HG03064 (cell line): ENCODE results near the gene PTGR1.
"Not testable (repeated sequence)": the region's sequence is repeated elsewhere in the genome, so short reads cannot be mapped to it uniquely, and the experiment has no call there.

ENCODE experiments used
- ATAC-seq: cut with Tn5 transposase; IDR thresholded peaks from one replicate; pipeline ENCODE4 v1.9.1; 2021; ENCODE audit warnings: low read depth; ENCODE audit not compliant: unreplicated experiment

PTGR1 gene

DNA sequence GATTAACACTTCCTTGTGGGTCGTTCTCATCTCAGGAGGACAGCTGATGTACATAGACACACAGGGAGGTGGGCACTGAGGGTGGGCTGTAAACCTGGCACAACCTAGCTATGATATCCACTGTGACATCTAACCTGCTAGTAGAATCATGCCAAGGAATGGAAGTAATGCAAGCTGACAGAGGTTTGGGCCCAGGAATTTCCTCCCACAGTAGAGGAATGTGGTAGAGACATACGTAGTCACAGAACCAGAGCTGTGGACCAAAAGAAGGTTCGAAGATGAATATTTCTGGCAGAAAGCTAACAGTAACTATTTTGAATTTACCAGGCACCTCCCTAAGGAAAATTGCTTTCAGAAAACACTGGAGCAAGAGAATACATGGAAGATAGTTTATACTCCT, 16.5 kb upstream of the PTGR1 start:
- ATAC-seq = no peak

DNA sequence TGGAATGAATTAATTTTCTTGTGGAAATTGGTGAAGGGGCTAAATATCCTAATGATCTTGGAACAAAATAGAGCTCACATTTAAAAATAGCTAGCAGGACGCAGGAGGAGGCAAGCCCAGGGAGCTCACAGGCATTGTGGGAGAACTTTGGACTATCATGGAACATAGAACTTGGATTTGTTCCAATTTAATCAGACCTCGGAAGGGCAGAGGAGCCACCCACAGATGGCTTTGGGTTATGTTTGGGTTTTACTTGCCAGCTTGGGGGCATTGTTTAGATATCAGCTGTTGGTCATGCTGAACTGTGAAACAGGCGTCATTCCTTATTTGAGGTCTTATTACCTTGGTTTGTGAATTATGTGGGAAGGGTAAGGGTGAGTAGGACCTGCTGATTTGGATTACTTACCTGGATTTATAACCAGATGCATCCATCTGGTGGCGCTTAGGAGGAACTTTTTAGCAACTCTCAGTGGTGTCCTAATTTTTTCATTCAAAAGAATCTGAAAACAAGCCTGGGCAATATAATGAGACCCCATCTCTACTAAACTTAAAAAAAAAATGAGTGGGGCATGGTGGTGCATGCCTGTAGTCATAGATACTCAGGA, 14.1 kb upstream of the PTGR1 start:
- ATAC-seq = no peak

DNA sequence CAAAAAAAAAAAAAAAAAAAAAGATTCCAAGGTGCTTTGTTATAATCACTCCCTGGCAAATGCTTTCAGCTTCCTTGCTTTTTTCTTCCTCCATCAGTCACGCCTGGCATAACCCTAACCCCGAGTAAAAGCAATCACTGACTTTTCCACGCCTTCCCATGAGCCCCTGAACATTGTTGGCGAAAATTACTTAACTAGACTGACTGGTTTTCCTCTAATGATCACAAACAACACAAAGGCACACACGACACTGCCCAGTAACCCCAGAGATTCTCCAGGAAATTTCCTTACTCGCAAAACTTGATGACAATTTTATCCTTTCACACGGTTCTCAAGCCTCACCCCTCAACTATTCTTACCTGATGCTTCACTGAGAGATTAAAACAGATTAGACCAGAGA, 11.4 kb upstream of the PTGR1 start:
- no peak for ATAC-seq

DNA sequence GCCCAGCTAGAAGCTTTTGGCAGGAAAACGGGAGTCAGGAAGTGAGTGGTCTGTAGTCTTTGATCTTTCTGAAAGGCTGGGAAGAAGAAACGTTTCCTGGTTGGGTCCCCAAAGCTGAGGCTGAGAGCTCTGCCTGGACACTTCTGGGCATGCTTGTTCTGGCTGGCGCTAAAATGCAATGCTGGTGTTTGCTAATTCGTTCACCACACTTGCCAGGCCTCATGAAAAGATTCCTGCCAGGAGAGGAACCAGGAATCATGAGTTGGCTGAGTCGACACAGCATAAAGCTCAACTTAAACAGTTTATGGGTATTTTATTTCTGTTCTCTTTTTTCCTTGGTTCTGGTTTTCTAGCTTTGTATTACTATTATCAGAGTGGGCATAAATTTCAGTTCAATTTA, 10.7 kb upstream of the PTGR1 start:
- no peak for ATAC-seq

DNA sequence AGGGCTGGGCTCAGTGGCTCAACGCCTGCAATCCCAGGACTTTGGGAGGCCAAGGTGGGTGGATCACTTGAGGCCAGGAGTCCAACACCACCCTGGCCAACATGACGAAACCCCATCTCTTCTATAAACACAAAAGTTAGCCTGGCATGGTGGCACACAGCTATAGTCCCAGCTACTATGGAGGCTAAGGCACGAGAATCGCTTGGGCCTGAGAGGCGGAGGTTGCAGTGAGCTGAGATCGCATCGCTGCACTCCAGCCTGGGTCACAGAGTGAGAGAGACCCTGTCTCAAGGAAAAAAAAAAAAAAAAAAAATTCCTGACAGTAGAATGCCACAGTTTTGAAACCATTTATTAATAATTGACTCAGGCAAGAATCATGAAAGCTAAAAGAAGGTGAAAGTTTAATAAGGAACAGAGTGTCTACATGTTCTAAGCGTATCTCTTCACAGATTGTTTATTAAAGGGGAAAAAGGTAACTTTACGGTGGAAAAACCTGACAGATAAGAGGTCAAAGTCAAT, 5.7 kb upstream of the PTGR1 start:
- no peak for ATAC-seq

DNA sequence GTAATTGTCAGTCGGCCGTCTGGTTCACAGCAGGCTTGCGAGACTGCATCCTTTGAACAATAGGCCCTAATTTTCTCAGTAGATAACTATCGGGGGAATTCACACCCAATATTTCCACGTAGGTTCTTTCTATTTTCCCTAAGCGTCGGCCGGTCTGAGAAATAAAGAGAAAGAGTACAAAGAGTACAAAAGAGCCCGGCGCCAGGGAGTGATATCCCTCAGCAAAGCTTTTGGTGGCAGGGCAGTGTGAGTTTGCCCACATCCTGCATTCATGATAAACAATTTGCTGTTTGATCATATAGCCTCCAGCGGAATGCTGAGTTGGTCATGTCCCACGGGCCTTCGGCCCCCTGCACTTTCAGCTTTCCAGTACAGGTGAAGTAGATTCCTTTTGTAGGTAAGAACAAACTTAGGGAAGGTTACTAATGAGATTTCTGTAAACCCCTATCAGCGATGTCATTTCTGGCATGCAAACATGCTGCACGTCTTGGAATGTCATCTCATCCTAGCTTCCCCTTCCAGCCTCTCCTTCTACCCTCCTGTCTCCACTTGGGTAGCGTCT, 4.7 kb upstream of the PTGR1 start:
- no peak for ATAC-seq

DNA sequence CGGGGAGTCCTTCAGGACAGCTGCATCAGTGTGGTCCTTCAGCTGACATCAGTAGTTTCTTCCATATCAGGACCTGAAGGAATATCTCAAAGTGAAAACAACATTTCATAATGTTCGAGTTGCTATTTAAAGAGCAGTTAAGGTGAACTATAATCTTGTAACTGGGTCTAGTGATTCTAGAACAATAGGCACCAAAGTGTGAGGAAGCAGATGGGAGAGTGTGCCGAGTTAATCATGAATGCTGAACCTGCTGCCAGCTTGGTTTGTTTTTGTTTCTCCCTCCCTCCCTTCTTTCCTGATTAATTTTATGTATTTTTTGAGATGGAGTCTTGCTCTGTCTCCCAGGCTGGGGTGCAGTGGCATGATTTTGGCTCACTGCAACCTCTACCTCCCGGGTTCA, 3.6 kb upstream of the PTGR1 start:
- no peak for ATAC-seq

DNA sequence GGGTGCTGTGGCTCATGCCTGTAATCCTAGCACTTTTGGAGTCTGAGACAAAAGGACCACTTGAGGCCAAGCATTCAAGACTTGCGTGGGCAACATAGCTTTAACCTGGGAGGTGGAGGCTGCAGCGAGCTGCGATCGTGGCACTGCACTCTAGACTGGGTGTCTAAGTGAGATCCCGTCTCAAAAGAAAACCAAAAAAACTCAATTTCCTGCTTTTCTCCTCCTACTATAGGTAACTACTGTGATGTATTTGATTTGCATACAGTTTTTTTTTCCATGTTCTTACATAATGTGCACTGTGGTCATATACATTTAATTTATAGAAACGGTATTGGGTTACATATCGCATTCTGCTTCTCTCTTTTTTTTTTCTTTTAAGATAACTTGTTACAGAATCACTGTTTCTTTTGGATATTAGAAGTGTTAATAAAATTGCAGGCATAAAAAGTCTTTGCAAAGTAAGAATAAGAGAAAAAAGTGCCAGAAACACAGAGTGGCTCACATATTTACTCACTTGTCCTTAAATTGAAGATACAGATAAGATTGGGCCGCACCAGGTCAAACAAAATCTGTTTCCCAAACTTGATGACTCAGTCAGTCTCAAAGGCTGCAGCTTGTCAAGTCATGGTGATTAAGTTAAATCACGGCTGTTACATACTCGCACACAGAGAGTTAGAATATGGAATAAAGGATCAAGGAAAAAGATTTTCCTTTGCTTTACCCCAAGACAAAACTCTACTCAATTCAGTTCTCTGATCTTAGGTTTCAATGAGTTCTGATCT, 2.0 kb upstream of the PTGR1 start:
- no peak for ATAC-seq

DNA sequence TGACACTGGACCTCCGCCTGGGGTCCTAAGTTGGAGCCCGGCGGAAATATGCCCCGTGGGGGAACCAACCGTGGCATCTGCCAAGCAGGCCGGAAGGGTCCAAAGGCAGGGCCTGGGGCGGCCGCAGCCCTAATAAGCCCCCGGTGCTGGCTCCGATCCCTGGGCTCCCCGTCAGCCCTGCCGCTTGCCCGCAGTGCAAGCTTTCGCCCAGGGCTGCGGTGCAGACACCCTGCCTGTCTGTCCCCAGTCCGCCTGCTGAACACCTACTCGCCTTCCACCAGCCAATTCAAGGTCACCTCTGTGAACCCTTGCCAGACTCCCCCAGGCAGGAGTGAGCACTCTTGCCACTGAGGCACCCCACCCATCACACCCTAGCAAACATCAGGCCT, 502 bp upstream of the PTGR1 start:
- no peak for ATAC-seq

DNA sequence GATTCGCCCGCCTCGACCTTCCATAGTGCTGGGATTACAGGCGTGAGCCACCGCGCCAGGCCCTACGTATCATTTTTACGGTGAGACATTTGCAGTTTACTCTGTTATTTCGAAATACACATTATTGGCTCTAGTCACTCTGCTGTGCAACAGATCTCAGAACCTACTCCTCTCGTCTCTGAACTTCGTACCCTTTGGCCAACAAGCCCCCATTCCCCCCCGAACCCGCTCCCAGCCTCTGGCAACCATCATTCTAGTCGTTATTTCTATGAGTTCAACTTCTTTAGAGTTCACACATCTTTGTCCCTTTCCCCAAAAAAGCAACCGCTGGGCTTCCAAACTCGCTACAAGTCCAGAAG, 735 bp downstream of the PTGR1 start:
- ATAC-seq = no peak

DNA sequence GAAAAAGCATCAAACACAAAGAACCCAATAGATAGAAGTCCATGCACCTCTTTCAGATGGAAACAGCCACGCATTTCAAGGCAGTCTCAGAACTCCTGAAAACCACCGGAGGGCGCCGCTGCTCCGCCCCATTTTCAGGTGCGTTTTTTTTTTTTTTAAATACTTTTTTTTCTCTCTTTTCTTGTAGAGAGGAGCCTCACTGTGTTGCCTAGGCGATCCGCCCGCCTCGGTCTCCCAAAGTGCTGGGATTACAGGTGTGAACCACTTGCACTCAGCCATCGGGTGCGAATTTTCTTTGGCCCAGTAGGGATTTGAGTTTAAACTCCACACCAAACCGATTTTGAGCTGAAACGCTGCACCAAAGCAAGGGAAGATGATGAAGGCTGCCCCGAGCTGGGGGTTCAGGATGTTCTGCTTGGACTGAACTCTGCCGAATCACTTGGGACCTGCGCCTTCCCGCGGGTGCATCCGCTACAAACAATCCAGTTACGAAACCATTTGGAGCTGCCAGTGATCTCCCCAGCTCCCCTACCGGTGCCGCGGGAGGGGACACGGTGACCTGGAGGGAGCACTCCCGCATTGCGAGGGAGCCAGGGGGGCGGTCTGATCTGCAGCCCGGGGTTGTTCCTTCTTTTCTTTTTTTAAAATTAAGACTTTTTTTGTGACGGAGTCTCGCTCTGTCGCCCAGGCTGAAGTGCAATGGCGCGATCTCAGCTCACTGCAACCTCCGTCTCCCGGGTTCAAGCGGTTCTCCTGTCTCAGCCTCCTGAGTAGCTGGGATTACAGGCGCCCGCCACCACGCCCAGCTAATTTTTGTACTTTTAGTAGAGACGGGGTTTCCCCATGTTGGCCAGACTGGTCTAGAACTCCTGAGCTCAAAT, 1.4 kb downstream of the PTGR1 start:
- peak; percentile 69 for ATAC-seq

DNA sequence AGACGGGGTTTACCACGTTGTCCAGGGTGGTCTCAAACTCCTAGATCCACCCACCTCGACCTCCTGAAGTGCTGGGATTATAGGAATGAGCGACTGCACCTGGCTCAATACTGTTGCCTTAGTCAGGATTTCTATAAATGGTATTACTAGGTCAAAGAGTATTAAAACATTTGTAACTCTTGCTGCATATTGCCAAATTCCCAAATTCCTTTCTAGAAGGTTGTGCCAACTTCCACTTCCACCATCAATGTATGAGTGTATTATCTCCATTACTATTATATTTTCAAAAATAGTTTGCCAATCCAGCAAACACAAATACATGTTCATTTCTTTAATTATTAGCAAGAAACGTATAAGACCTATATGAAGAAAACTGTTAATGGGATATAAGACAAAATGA, 10.6 kb downstream of the PTGR1 start:
- ATAC-seq = no peak

DNA sequence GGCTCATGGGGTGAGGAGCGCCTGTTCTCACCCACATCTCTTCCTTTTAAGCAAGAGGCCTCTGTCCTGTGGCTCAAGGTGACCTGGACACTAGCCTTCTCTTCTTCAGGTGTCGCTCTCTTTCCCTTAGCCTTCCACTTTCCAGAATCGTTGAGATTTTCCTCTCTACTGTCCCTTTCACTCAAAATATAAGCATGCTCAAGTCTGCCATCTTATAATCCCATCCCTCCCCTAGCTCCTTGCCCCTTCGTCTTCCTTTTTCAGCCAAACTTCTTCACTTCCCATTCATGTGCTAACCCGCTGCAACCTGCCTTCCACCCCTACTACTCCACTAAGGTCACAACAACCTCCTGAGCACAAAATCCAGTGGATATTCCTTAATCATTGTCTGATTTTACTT, 13.1 kb downstream of the PTGR1 start:
- ATAC-seq = no peak

DNA sequence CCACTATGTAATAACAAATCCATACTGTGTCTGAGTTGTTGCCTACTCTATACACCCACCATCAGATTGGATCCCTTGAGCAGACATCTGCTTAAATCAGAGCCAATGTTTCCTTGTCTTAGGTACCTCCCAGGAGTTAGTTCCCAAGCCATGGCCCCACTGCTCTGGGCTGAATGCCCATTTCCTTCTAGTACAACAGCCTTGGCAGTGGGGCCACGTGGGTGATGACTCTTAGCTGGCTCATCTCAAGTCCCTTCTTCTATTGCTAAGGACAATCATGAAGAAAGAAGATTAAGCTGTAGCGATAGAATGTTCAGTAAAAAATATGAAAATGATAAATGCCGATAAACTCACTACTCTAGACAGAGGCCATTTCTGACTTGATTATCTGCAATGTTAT, 16.6 kb downstream of the PTGR1 start:
- ATAC-seq = no peak

DNA sequence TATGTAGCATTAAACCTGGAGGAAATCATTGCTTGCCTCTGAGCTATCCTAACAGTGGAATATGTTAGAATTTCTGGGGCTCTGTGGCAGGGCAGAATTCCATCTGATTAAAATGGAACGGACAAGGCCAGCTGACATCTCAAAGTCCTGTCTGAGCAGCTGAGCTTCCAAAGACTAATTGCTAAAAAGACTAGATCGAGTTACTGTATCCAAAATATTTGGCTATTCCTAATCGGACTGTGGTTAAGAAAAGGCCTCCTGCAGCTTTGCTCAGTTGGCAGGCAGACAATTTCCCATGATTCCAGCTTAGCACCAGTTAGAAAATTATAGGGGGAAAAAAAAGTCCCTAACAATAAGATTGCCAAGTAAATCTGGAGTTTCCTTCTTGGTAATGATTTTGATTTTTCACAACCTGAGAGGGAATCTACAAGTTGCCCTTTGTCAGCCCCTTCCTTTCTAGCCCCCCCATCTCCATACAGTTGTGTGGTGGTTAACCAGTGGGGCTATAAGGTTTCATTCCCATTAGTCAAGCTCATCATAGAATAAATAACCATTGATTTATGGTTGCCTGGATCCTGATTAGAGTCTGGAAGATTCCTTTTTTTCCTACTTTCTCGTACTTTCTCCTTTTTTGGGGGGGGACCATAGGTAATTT, 26.4 kb downstream of the PTGR1 start:
- no peak for ATAC-seq

DNA sequence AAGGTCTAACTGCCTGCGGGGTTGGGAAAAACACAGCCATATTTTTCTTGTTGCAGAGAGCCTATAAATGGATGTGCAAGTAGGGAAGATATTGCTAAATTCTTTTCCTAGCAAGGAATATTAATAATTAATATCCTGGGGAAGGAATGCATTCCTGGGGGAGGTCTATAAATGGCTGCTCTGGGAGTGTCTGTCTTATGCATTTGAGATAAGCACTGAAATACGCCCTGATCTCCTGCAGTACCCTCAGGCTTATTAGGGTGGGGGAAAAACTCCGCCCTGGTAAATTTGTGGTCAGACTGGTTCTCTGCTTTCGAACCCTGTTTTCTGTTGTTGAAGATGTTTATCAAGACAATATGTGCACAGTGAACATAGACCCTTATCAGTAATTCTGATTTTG, 31.3 kb downstream of the PTGR1 start:
- ATAC-seq = not testable (repeated sequence)

DNA sequence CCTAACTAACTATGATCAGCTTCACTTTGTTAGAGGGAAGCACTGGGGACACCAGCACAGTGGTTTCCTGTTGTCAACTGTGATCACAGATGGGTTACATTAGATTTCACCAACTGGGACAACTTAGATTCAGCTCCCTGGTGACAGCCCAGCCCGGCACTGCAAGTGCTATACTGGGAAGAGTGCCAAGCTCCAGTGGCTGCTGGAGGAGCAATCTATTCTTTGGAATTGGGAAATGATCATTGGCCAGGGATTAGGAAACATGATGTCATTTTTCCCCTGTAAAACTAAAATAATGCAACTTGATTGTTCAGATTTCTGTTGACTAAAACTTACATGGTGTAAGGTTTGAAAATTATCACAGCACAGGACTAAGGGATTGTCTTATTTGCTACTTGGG, 33.2 kb downstream of the PTGR1 start:
- no peak for ATAC-seq

DNA sequence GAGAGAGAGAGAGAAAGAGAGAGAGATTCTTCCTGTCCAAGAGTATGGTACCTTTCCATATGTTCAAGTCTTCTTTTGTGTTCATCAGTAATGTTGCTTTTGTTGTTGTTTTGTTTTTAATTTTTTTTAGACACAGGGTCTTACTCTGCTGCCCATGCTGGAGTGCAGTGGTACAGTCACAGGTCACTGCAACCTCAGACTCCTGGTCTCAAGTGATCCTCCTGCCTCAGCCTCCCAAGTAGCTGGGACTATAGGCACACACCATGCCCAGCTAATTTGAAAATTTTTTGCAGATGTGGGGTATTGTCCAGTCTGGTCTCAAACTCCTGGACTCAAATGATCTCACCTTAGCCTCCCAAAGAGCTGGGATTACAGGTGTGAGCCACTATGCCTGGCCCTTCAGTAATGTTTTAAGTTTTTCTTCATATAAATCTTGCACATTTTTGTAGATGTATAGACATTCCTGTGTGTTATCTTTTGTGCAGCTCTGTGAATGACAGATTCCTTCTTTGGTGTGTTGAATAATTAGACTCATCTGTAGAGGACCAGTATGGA, 38.2 kb downstream of the PTGR1 start:
- ATAC-seq = no peak

DNA sequence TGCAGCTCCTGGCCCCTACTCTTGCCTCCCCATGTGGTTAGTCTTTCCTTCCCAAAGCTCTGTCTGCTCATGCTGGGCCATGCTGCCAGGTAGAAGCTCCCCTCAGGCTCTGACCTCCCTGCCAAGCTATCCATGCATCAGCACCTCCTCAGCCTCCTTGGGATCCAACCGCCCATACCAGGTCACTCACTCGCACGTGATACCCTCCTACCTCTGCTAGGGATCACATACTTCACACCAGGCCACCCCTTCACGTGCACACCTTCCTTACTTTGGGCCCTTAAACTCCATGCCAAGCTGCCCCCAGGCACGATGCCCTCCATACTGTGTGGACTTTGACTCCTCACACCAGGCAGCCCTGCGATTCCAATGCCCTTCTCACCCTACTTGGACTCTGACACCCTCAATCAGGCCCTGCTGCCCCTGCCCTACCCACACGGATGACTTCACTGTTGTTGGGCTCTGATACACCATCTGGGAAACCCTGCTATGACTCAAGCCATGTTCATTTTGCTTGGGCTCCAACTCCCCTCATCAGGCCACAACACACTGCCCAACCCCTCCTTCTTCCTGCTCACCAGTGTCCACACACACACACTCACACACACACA, 40.3 kb downstream of the PTGR1 start:
- ATAC-seq = no peak

DNA sequence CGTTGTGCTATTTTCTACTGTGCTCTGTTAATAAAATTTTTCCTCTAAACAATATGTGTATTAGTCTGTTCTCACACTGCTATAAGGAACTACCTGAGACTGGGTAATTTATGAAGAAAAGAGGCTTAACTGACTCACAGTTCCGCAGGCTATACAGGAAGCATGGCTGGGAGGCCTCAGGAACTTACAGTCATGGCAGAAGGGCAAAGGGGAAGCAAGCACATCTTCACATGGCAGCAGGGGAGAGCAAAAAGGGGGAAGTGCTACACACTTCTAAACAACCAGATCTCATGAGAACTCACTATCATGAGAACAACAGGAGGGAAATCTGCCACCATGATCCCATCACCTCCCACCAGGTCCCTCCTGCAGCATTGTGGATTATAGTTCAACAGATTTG, 44.0 kb downstream of the PTGR1 start:
- not testable (repeated sequence) for ATAC-seq
